Measurements from ENCODE around the gene NHS. TPM values are rescaled to one million over a fixed set of nuclear protein-coding genes. Genes with fewer than 3 reads are reported as not detected.

The NHS gene
- total RNA-seq, 6 experiments from 2014 or later, result 2.8 to 6.1 (median 4.9) TPM

DNA sequence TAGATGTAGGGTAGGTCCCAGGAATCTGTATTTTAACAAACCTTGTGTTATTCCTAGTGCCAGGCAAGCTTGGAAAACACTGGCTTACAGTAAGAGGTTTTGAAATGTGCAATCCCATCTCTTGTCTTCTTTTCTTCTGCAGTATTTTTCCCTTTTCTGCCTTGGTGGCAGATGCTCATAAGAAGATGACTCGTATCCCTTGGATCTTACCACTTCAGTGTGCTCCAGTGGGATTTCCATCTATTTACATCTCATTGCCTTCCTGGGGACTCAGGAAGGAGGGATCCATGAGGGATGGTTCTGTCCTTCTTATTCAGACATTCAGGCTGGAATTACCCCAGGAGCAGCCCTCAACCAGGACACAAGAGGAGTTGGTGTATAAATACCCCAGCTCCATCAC is 136.6 kb downstream of the NHS start:
- H3K4me3 Mint-ChIP-seq, result no peak overlapping the region
- H3K27ac Mint-ChIP-seq, result no peak overlapping the region
- H3K27me3 Mint-ChIP-seq (ENCODE audit: insufficient read depth), result no peaks in the 10 kb centered on the region; the same call in none of the 2 replicates
- peaks cover 8% of the 10 kb centered on the region for H3K4me1 Mint-ChIP-seq (ENCODE audit: low read depth)
- peaks cover 11% of the 10 kb centered on the region for H3K36me3 Mint-ChIP-seq (ENCODE audit: low read depth)
- TF ChIP-seq, protein P1, sequence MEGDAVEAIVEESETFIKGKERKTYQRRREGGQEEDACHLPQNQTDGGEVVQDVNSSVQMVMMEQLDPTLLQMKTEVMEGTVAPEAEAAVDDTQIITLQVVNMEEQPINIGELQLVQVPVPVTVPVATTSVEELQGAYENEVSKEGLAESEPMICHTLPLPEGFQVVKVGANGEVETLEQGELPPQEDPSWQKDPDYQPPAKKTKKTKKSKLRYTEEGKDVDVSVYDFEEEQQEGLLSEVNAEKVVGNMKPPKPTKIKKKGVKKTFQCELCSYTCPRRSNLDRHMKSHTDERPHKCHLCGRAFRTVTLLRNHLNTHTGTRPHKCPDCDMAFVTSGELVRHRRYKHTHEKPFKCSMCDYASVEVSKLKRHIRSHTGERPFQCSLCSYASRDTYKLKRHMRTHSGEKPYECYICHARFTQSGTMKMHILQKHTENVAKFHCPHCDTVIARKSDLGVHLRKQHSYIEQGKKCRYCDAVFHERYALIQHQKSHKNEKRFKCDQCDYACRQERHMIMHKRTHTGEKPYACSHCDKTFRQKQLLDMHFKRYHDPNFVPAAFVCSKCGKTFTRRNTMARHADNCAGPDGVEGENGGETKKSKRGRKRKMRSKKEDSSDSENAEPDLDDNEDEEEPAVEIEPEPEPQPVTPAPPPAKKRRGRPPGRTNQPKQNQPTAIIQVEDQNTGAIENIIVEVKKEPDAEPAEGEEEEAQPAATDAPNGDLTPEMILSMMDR (IDR thresholded peaks at IDR 0.05), result no peak
- peaks cover 7% of the 10 kb centered on the region; the same call in 1 of the 2 replicates for H3K9me3 Mint-ChIP-seq
- no peak for DNase-seq

DNA sequence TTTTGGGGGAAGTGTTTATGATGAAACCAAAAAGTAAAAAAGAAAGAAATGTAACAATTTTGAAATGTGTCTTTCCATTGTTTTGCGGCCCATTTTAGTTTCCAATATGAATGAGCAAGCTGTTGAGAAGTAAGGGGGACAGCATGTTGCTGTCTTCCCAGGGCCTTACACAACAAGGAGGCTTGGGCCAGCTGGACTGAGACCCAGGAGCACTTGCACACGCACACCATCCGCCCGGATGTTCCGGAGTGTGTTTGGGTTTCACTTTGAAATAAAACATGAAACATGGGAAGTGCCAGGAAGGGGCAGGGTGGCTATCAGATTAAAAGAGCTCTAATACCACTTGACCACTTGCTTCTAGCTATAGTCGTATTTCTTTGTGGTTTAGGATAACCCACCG is 144.4 kb downstream of the NHS start:
- Mint-ChIP-seq H3K4me1 (ENCODE audit: low read depth) (peaks cover 20% of the 10 kb centered on the region), H3K9me3 (no peaks in the 10 kb centered on the region), H3K27ac (no peak overlapping the region), H3K27me3 (ENCODE audit: insufficient read depth) (no peaks in the 10 kb centered on the region; the same call in 1 of the 2 replicates), H3K4me3 (peak overlapping the region; percentile 55; the same call in 1 of the 2 replicates), H3K36me3 (ENCODE audit: low read depth) (no peaks in the 10 kb centered on the region)
- DNase-seq, result no peak
- TF ChIP-seq, protein P1 (IDR thresholded peaks at IDR 0.05), result no peak

DNA sequence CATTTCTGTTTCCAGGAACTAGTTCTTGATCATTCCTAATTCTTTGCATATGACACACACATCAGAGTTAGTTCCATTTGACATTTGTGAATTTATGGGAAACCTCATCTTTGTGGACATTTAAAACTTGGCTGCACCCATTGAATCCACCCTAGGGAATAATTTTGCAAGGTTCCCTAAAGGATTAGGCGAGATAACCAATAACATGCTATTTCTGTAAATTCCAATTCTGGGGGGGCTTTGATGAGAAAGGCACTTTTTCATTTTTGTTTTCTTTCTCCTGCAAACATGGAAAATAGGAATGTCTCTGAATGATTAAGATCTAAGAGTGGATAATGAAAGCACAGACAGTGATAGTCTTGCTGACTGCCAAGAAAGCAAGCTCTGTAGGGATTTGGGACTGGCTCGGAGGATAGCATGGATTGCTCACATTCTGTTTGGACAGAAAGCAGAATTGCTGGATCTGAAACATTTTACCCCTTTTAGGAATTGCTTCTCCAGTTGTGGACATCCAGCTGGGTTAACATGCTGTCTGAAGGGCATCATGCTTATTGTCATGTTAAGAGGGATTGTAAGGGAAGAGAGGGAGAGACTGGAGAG is 145.1 kb downstream of the NHS start:
- TF ChIP-seq, protein P1 (IDR thresholded peaks at IDR 0.05), result no peak
- Mint-ChIP-seq H3K27ac (no peak overlapping the region), H3K36me3 (ENCODE audit: low read depth) (no peaks in the 10 kb centered on the region), H3K9me3 (no peaks in the 10 kb centered on the region), H3K4me3 (peak overlapping the region; percentile 38; the same call in 1 of the 2 replicates), H3K27me3 (ENCODE audit: insufficient read depth) (no peaks in the 10 kb centered on the region; the same call in 1 of the 2 replicates), H3K4me1 (ENCODE audit: low read depth) (peaks cover 23% of the 10 kb centered on the region)
- DNase-seq, result no peak

DNA sequence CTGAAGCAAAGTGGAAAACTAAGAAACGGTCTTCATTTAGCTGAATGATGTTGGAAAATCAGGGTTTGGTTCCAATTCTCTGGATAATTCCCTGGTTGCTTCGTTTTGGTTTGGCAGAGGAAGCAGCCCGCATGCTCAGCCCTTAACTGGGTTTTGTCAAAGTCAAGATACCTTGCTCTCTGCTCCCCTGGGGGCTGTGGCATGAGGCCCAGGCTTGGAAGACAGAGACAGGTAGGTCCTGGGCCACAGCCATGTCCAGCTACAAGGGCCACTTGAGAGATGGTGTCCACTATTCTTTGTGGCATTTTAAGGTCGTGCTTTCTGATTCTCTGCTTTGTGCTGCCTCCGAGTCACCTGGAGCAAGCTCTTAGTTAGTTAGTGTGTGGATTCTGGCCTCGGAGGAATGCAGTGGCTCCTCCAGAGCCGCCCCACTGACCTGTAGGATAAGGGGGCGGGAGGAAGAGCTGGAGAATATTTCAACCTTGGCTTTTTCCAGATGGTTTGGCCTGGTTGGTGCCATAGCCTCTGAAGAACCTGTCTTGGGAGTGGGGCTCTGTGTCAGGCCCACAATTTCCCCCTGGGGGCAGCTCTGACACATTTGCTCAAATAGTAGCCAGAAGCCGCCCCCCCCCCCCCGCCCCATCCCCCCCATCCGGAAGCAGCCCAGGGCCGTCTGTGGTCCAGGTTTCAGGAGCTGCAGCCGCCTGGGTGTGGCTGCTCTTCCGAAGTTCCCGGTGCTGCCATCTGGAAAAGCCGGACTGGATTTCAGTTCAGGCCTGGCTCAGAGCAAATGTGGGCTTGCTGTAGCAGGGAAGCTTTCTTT is 147.1 kb downstream of the NHS start:
- Mint-ChIP-seq H3K27me3 (ENCODE audit: insufficient read depth) (no peaks in the 10 kb centered on the region), H3K4me1 (ENCODE audit: low read depth) (peaks cover 36% of the 10 kb centered on the region), H3K36me3 (ENCODE audit: low read depth) (no peaks in the 10 kb centered on the region), H3K27ac (no peak overlapping the region), H3K9me3 (no peaks in the 10 kb centered on the region), H3K4me3 (no peak overlapping the region)
- TF ChIP-seq, protein P1 (IDR thresholded peaks at IDR 0.05), result no peak
- DNase-seq, result no peak

DNA sequence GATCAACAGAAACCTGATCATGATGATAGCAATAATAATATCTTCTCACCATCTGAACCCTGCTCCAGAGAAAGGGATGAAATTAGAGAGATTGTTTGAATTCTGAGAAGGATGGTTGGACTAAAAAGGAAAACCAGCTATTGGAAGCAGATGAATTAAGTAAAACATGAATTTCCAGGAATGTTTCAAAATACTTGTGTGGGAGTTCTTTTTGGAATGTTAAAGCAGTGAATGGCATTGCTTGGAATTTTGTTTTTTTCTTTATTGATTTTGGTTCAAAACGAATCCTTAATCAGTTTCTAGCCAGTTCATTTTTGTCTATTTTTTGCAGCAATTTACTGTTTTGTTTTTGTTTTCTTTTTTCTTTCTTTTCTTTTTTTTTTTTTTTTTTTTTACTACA is 150.3 kb downstream of the NHS start:
- no peaks in the 10 kb centered on the region for H3K9me3 Mint-ChIP-seq
- H3K4me3 Mint-ChIP-seq, result no peak overlapping the region
- no peak for DNase-seq
- H3K27ac Mint-ChIP-seq, result no peak overlapping the region; the same call in 1 of the 2 replicates
- TF ChIP-seq, protein P1 (IDR thresholded peaks at IDR 0.05), result no peak
- H3K27me3 Mint-ChIP-seq (ENCODE audit: insufficient read depth), result no peaks in the 10 kb centered on the region
- no peaks in the 10 kb centered on the region for H3K36me3 Mint-ChIP-seq (ENCODE audit: low read depth)
- H3K4me1 Mint-ChIP-seq (ENCODE audit: low read depth), result peaks cover 39% of the 10 kb centered on the region

Data from HFFc6 (cell line).